H9 (cell line): ENCODE results near the gene WNT7B. TPM values are rescaled to one million over a fixed set of nuclear protein-coding genes. Genes with fewer than 3 reads are reported as not detected.

ENCODE experiments used
- DNase-seq: peaks from one replicate; pipeline ENCODE4 v3.0.0-alpha.2; 2017
- H2AFZ ChIP-seq: one replicate; pipeline ENCODE4 v1.6.1; 2013; ENCODE audit warnings: mild to moderate bottlenecking, low read length, control low read depth, moderate library complexity
- H2AK5ac ChIP-seq: 2 replicates; pipeline ENCODE4 v1.6.1; 2013; ENCODE audit warnings: low read length, control low read depth, mixed read lengths; ENCODE audit not compliant: insufficient read length
- H2BK120ac ChIP-seq: one replicate; pipeline ENCODE4 v1.6.1; 2013; ENCODE audit warnings: low read depth, mild to moderate bottlenecking, low read length, control low read depth, inconsistent platforms; ENCODE audit not compliant: poor library complexity, severe bottlenecking
- H2BK12ac ChIP-seq: 2 replicates; pipeline ENCODE4 v1.6.1; 2013; ENCODE audit warnings: low read length, control low read depth, mixed read lengths, low read depth; ENCODE audit not compliant: insufficient read length
- H2BK15ac ChIP-seq: 2 replicates; pipeline ENCODE4 v1.6.1; 2013; ENCODE audit warnings: low read depth, low read length, control low read depth
- H2BK20ac ChIP-seq: one replicate; pipeline ENCODE4 v1.6.1; 2013; ENCODE audit warnings: low read depth, mild to moderate bottlenecking, low read length, control low read depth, inconsistent platforms; ENCODE audit not compliant: poor library complexity, severe bottlenecking
- H2BK5ac ChIP-seq: 2 replicates; pipeline ENCODE4 v1.6.1; 2013; ENCODE audit warnings: low read length, control low read depth, mixed read lengths; ENCODE audit not compliant: insufficient read length
- H3K14ac ChIP-seq: 2 replicates; pipeline ENCODE4 v1.6.1; 2013; ENCODE audit warnings: low read length, control low read depth; ENCODE audit not compliant: insufficient read depth
- H3K18ac ChIP-seq: 2 replicates; pipeline ENCODE4 v1.6.1; 2013; ENCODE audit warnings: low read depth, mild to moderate bottlenecking, mixed read lengths, low read length, control low read depth; ENCODE audit not compliant: insufficient read length
- H3K23ac ChIP-seq: 2 replicates; pipeline ENCODE4 v1.6.1; 2013; ENCODE audit warnings: low read length, control low read depth, mixed read lengths, low read depth; ENCODE audit not compliant: insufficient read length
- H3K23me2 ChIP-seq: 2 replicates; pipeline ENCODE4 v1.6.1; 2013; ENCODE audit warnings: low read depth, mild to moderate bottlenecking, mixed read lengths, low read length, control low read depth; ENCODE audit not compliant: insufficient read length, poor library complexity, severe bottlenecking
- H3K27ac ChIP-seq: 2 replicates; pipeline ENCODE4 v1.5.1; 2013; ENCODE audit warnings: low read length, control low read depth, mixed read lengths, low read depth; ENCODE audit not compliant: insufficient read length
- H3K27me3 ChIP-seq: 2 replicates; pipeline ENCODE4 v1.6.1; 2013; ENCODE audit warnings: low read length, control low read depth, inconsistent platforms; ENCODE audit not compliant: insufficient read depth
- H3K4ac ChIP-seq: 2 replicates; pipeline ENCODE4 v1.6.1; 2013; ENCODE audit warnings: low read depth, mild to moderate bottlenecking, control low read depth, inconsistent platforms, low read length, moderate library complexity
- H3K4me1 ChIP-seq: 2 replicates; pipeline ENCODE4 v1.6.1; 2013; ENCODE audit warnings: low read length, control low read depth, inconsistent platforms; ENCODE audit not compliant: insufficient read depth
- H3K4me2 ChIP-seq: 2 replicates; pipeline ENCODE4 v1.6.1; 2013; ENCODE audit warnings: low read length, control low read depth, mixed read lengths; ENCODE audit not compliant: insufficient read length, insufficient read depth
- H3K56ac ChIP-seq: 2 replicates; pipeline ENCODE4 v1.6.1; 2013; ENCODE audit warnings: low read depth, mild to moderate bottlenecking, mixed read lengths, low read length, control low read depth; ENCODE audit not compliant: insufficient read length
- H3K79me1 ChIP-seq: 2 replicates; pipeline ENCODE4 v1.6.1; 2013; ENCODE audit warnings: low read depth, mild to moderate bottlenecking, moderate library complexity, low read length, control low read depth, inconsistent platforms; ENCODE audit not compliant: insufficient read depth, poor library complexity, severe bottlenecking
- H3K79me2 ChIP-seq: 2 replicates; pipeline ENCODE4 v1.6.1; 2013; ENCODE audit warnings: low read length, control low read depth, inconsistent platforms; ENCODE audit not compliant: insufficient read depth
- H3K9ac ChIP-seq: 2 replicates; pipeline ENCODE4 v1.6.1; 2013; ENCODE audit warnings: low read length, control low read depth, mixed read lengths; ENCODE audit not compliant: insufficient read length; ENCODE audit errors: extremely low read depth
- H3K9me3 ChIP-seq: one replicate; pipeline ENCODE4 v1.6.1; 2013; ENCODE audit warnings: low read depth, low read length, inconsistent platforms; ENCODE audit not compliant: control insufficient read depth
- H3T11ph ChIP-seq: one replicate; pipeline ENCODE4 v1.6.1; 2013; ENCODE audit warnings: mild to moderate bottlenecking, low read length, control low read depth, inconsistent platforms
- H4K20me1 ChIP-seq: one replicate; pipeline ENCODE4 v1.6.1; 2013; ENCODE audit not compliant: control insufficient read depth, insufficient read length, insufficient read depth
- H4K5ac ChIP-seq: 2 replicates; pipeline ENCODE4 v1.6.1; 2013; ENCODE audit warnings: low read depth, mild to moderate bottlenecking, mixed read lengths, low read length, control low read depth; ENCODE audit not compliant: insufficient read length
- H4K8ac ChIP-seq: replicated peaks from 2 replicates; pipeline ENCODE4 v1.6.1; 2013; ENCODE audit warnings: low read length, control low read depth, mixed read lengths, low read depth; ENCODE audit not compliant: insufficient read length
- H4K91ac ChIP-seq: 2 replicates; pipeline ENCODE4 v1.6.1; 2013; ENCODE audit warnings: low read depth, mild to moderate bottlenecking, moderate library complexity, mixed read lengths, low read length, control low read depth; ENCODE audit not compliant: insufficient read length
- H3K27ac Mint-ChIP-seq, 3 experiments: 2 replicates in 2 of 3; 3 replicates in 1 of 3; pipeline ENCODE4 v1.8.0; 2020 to 2021; ENCODE audit warnings: mixed read lengths in 3 of 3, mild to moderate bottlenecking in 1 of 3, moderate library complexity in 1 of 3
- H3K27me3 Mint-ChIP-seq: 2 replicates; pipeline ENCODE4 v1.8.0; 2021; ENCODE audit warnings: low read depth, mild to moderate bottlenecking, moderate library complexity, mixed read lengths
- H3K36me3 Mint-ChIP-seq, 3 experiments: 2 replicates in 2 of 3; 3 replicates in 1 of 3; pipeline ENCODE4 v1.8.0; 2020 to 2021; ENCODE audit warnings: low read depth in 3 of 3, mixed read lengths in 3 of 3; ENCODE audit not compliant: insufficient read depth in 1 of 3
- H3K4me1 Mint-ChIP-seq, 2 experiments: 2 replicates each; pipeline ENCODE4 v1.8.0; 2020; ENCODE audit warnings: mixed read lengths in 2 of 2
- H3K4me3 Mint-ChIP-seq, 2 experiments: 2 replicates in 1 of 2; 3 replicates in 1 of 2; pipeline ENCODE4 v1.8.0; 2020 to 2021; ENCODE audit warnings: mild to moderate bottlenecking in 2 of 2, mixed read lengths in 2 of 2, moderate library complexity in 1 of 2
- H3K9me3 Mint-ChIP-seq, 2 experiments: 2 replicates in 1 of 2; 3 replicates in 1 of 2; pipeline ENCODE4 v1.8.0; 2020; ENCODE audit warnings: mild to moderate bottlenecking in 2 of 2, mixed read lengths in 2 of 2, moderate library complexity in 1 of 2
- WGBS: extraction: QIAGEN DNeasy Blood & Tissue Kit; methylation state at CpG from one replicate; pipeline ENCODE4 v1.1.7; 2013; ENCODE audit warnings: missing lambda C conversion rate, low lambda C conversion rate, mixed read lengths; ENCODE audit not compliant: insufficient read length; ENCODE audit errors: extremely low coverage; 5-methylcytosine and 5-hydroxymethylcytosine counted together
- total RNA-seq: library from RNA; stranded (reverse); gene quantifications from 2 replicates; pipeline ENCODE4 v1.2.1, GENCODE V29; 2021
- TF ChIP-seq, protein P1 (sequence below): fragments of 200-600 bp; sonication (generic); conservative IDR thresholded peaks from 3 replicates; pipeline ENCODE4 v1.8.0; 2021; ENCODE audit warnings: antibody characterized with exemption, mild to moderate bottlenecking

Gene WNT7B
- total RNA-seq, 1 experiment from 2014 or later: 0.09 TPM

- Mint-ChIP-seq H3K27me3 (peaks cover 30% of the 10 kb centered on the region), H3K27ac (no peak overlapping the region), H3K9me3 (no peaks in the 10 kb centered on the region; a peak in 2 of 5 replicates), H3K4me1 (peaks cover 26 to 52% of the 10 kb centered on the region in 2 experiments), H3K36me3 (no peaks in the 10 kb centered on the region; a peak in 1 of 7 replicates), H3K4me3 (no peak overlapping the region)
- no peak for DNase-seq
- H3K9me3 ChIP-seq: no peaks in the 10 kb centered on the region
- H4K5ac ChIP-seq: no peak overlapping the region
- no peak overlapping the region for H3K9ac ChIP-seq
- H2BK12ac ChIP-seq: no peak overlapping the region
- no peak overlapping the region for H2BK15ac ChIP-seq
- no peak overlapping the region for H3K4me2 ChIP-seq
- H2BK120ac ChIP-seq: no peak overlapping the region
- H3K27me3 ChIP-seq: peaks cover 2% of the 10 kb centered on the region; the same call in 1 of the 2 replicates
- no peak overlapping the region for H4K8ac ChIP-seq
- no peak overlapping the region for H3K27ac ChIP-seq
- H2BK5ac ChIP-seq: no peak overlapping the region
- no peaks in the 10 kb centered on the region for H3K79me2 ChIP-seq
- H2AFZ ChIP-seq: no peak overlapping the region
- no peak overlapping the region for H3K14ac ChIP-seq
- no peak overlapping the region for H2BK20ac ChIP-seq
- H3K79me1 ChIP-seq: no peaks in the 10 kb centered on the region
- H3K56ac ChIP-seq: no peak overlapping the region
- H2AK5ac ChIP-seq: no peak overlapping the region
- H4K91ac ChIP-seq: no peak overlapping the region
- no peaks in the 10 kb centered on the region for H4K20me1 ChIP-seq
- H3K4me1 ChIP-seq: 0 out of 2 replicates have a peak, but pooled peaks cover 2% of the 10 kb centered on the region
- no peak overlapping the region for H3K23ac ChIP-seq
- no peak overlapping the region for H3K4ac ChIP-seq
- TF ChIP-seq, protein P1, sequence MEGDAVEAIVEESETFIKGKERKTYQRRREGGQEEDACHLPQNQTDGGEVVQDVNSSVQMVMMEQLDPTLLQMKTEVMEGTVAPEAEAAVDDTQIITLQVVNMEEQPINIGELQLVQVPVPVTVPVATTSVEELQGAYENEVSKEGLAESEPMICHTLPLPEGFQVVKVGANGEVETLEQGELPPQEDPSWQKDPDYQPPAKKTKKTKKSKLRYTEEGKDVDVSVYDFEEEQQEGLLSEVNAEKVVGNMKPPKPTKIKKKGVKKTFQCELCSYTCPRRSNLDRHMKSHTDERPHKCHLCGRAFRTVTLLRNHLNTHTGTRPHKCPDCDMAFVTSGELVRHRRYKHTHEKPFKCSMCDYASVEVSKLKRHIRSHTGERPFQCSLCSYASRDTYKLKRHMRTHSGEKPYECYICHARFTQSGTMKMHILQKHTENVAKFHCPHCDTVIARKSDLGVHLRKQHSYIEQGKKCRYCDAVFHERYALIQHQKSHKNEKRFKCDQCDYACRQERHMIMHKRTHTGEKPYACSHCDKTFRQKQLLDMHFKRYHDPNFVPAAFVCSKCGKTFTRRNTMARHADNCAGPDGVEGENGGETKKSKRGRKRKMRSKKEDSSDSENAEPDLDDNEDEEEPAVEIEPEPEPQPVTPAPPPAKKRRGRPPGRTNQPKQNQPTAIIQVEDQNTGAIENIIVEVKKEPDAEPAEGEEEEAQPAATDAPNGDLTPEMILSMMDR: no peak
- no peak overlapping the region for H3K18ac ChIP-seq
- H3T11ph ChIP-seq: no peak overlapping the region
- H3K23me2 ChIP-seq: no peaks in the 10 kb centered on the region
- no CpG with 5 or more reads among the region's 7 CpGs for WGBS
Measured at GRCh38 chr22:45963821-45964220, 13.1 kb downstream of the WNT7B start.
